ENCODE results near the gene CBFB.

GRCh38 chr16:67035364-67035763 lies 6.4 kb downstream of the CBFB start:
- no peak for TF ChIP-seq CTCF (IDR thresholded peaks at IDR 0.05; ENCODE audit: low read depth, low read length)
- TF ChIP-seq EZH2phosphoT487 (IDR thresholded peaks at IDR 0.05; ENCODE audit: low read depth): no peak

Data from OCI-LY3 (cell line).